ENCODE data around the gene CD37. TPM values are rescaled to one million over a fixed set of nuclear protein-coding genes. Genes with fewer than 3 reads are reported as not detected.
A peak's percentile ranks its signal among the peaks of the same experiment; 100 is the strongest.

Gene CD37
- total and polyA plus RNA-seq, 5 donors from 2014 or later, result 149 to 351 (median 168) TPM

- peaks cover 49% of the 10 kb centered on the region for H3K27me3 Mint-ChIP-seq
- peaks cover 0 to 6% (median 0%) of the 10 kb centered on the region in 7 donors for H3K9me3 Mint-ChIP-seq
- H3K4me1 Mint-ChIP-seq, result peaks cover 0 to 14% (median 1%) of the 10 kb centered on the region in 4 donors
- Histone ChIP-seq H3K27ac (ENCODE audit: insufficient read depth, low read length, poor library complexity, severe bottlenecking) (no peak overlapping the region), H3K4me1 (ENCODE audit: control insufficient read depth, insufficient read depth, low read length, poor library complexity, severe bottlenecking) (peaks cover 6% of the 10 kb centered on the region), H3K9me3 (ENCODE audit: control insufficient read depth in 2 of 2, low read length in 2 of 2) (no peaks in the 10 kb centered on the region), H3K27me3 (ENCODE audit: control insufficient read depth, insufficient read depth, low read length) (no peaks in the 10 kb centered on the region), H3K36me3 (ENCODE audit: control insufficient read depth, insufficient read depth, low read length) (no peaks in the 10 kb centered on the region), H3K4me3 (ENCODE audit: low read depth, low read length) (no peak overlapping the region)
- no peak for DNase-seq
- ATAC-seq (ENCODE audit: low read depth in 2 of 2), result no peak
- no peaks in the 10 kb centered on the region for H3K36me3 Mint-ChIP-seq
- peak overlapping the region in 1 of 4 donors; percentile 14 for H3K4me3 Mint-ChIP-seq
- H3K27ac Mint-ChIP-seq, result no peak overlapping the region
Observed at GRCh38 chr19:49355909-49356353, 20.7 kb downstream of the CD37 start.

GRCh38 chr19:49356382-49356781, 21.2 kb downstream of the CD37 start:
- H3K9me3 ChIP-seq (ENCODE audit: control insufficient read depth in 2 of 2, low read length in 2 of 2), result no peaks in the 10 kb centered on the region
- no peaks in the 10 kb centered on the region for H3K27me3 ChIP-seq (ENCODE audit: control insufficient read depth, insufficient read depth, low read length)
- no peaks in the 10 kb centered on the region for H3K36me3 ChIP-seq (ENCODE audit: control insufficient read depth, insufficient read depth, low read length)
- peaks cover 0 to 17% (median 1%) of the 10 kb centered on the region in 4 donors for H3K4me1 Mint-ChIP-seq
- ATAC-seq (ENCODE audit: low read depth in 2 of 2), result no peak
- no peaks in the 10 kb centered on the region for H3K36me3 Mint-ChIP-seq
- peaks cover 45% of the 10 kb centered on the region for H3K27me3 Mint-ChIP-seq
- no peak for DNase-seq
- H3K4me1 ChIP-seq (ENCODE audit: control insufficient read depth, insufficient read depth, low read length, poor library complexity, severe bottlenecking), result peaks cover 7% of the 10 kb centered on the region
- H3K4me3 ChIP-seq (ENCODE audit: low read depth, low read length), result no peak overlapping the region
- peak overlapping the region in 1 of 4 donors; percentile 14 for H3K4me3 Mint-ChIP-seq
- H3K9me3 Mint-ChIP-seq, result peaks cover 0 to 5% (median 0%) of the 10 kb centered on the region in 7 donors
- H3K27ac ChIP-seq (ENCODE audit: insufficient read depth, low read length, poor library complexity, severe bottlenecking), result no peak overlapping the region
- no peak overlapping the region for H3K27ac Mint-ChIP-seq

GRCh38 chr19:49357186-49357585, 22.0 kb downstream of the CD37 start:
- H3K4me1 Mint-ChIP-seq, result peaks cover 0 to 24% (median 4%) of the 10 kb centered on the region in 4 donors
- H3K4me3 Mint-ChIP-seq, result no peak overlapping the region
- Histone ChIP-seq H3K27ac (ENCODE audit: insufficient read depth, low read length, poor library complexity, severe bottlenecking) (no peak overlapping the region), H3K4me3 (ENCODE audit: low read depth, low read length) (no peak overlapping the region), H3K27me3 (ENCODE audit: control insufficient read depth, insufficient read depth, low read length) (no peaks in the 10 kb centered on the region), H3K36me3 (ENCODE audit: control insufficient read depth, insufficient read depth, low read length) (no peaks in the 10 kb centered on the region), H3K4me1 (ENCODE audit: control insufficient read depth, insufficient read depth, low read length, poor library complexity, severe bottlenecking) (peaks cover 15% of the 10 kb centered on the region), H3K9me3 (ENCODE audit: control insufficient read depth in 2 of 2, low read length in 2 of 2) (no peaks in the 10 kb centered on the region)
- H3K27ac Mint-ChIP-seq, result no peak overlapping the region
- ATAC-seq (ENCODE audit: low read depth in 2 of 2) (no peak), DNase-seq (no peak)
- no peaks in the 10 kb centered on the region for H3K36me3 Mint-ChIP-seq
- peaks cover 0 to 3% (median 0%) of the 10 kb centered on the region in 7 donors for H3K9me3 Mint-ChIP-seq
- H3K27me3 Mint-ChIP-seq, result peaks cover 44% of the 10 kb centered on the region

- DNase-seq (no peak), ATAC-seq (ENCODE audit: low read depth in 2 of 2) (no peak)
- H3K4me3 ChIP-seq (ENCODE audit: low read depth, low read length), result no peak overlapping the region
- no peaks in the 10 kb centered on the region for H3K36me3 ChIP-seq (ENCODE audit: control insufficient read depth, insufficient read depth, low read length)
- H3K27me3 ChIP-seq (ENCODE audit: control insufficient read depth, insufficient read depth, low read length), result peaks cover 14% of the 10 kb centered on the region
- Mint-ChIP-seq H3K27ac (no peak overlapping the region), H3K4me1 (peaks cover 0 to 26% (median 4%) of the 10 kb centered on the region in 4 donors), H3K4me3 (peak overlapping the region in 1 of 4 donors; percentile 56), H3K9me3 (peaks cover 0 to 3% (median 0%) of the 10 kb centered on the region in 7 donors), H3K36me3 (no peaks in the 10 kb centered on the region), H3K27me3 (peaks cover 42% of the 10 kb centered on the region)
- H3K27ac ChIP-seq (ENCODE audit: insufficient read depth, low read length, poor library complexity, severe bottlenecking), result no peak overlapping the region
- H3K4me1 ChIP-seq (ENCODE audit: control insufficient read depth, insufficient read depth, low read length, poor library complexity, severe bottlenecking), result peaks cover 39% of the 10 kb centered on the region
- no peaks in the 10 kb centered on the region for H3K9me3 ChIP-seq (ENCODE audit: control insufficient read depth in 2 of 2, low read length in 2 of 2)
Observed at GRCh38 chr19:49359851-49360820, 24.9 kb downstream of the CD37 start.

- H3K9me3 ChIP-seq (ENCODE audit: control insufficient read depth in 2 of 2, low read length in 2 of 2), result no peaks in the 10 kb centered on the region
- no peaks in the 10 kb centered on the region for H3K36me3 ChIP-seq (ENCODE audit: control insufficient read depth, insufficient read depth, low read length)
- no peak overlapping the region for H3K27ac Mint-ChIP-seq
- DNase-seq (no peak), ATAC-seq (ENCODE audit: low read depth in 2 of 2) (no peak)
- H3K4me3 ChIP-seq (ENCODE audit: low read depth, low read length), result no peak overlapping the region
- H3K4me3 Mint-ChIP-seq, result peak overlapping the region in 2 of 4 donors; percentile 36 to 69
- peaks cover 0 to 3% (median 0%) of the 10 kb centered on the region in 7 donors for H3K9me3 Mint-ChIP-seq
- no peaks in the 10 kb centered on the region for H3K36me3 Mint-ChIP-seq
- peaks cover 0 to 15% (median 3%) of the 10 kb centered on the region in 4 donors for H3K4me1 Mint-ChIP-seq
- peaks cover 43% of the 10 kb centered on the region for H3K27me3 Mint-ChIP-seq
- peaks cover 33% of the 10 kb centered on the region for H3K4me1 ChIP-seq (ENCODE audit: control insufficient read depth, insufficient read depth, low read length, poor library complexity, severe bottlenecking)
- peaks cover 14% of the 10 kb centered on the region for H3K27me3 ChIP-seq (ENCODE audit: control insufficient read depth, insufficient read depth, low read length)
- no peak overlapping the region for H3K27ac ChIP-seq (ENCODE audit: insufficient read depth, low read length, poor library complexity, severe bottlenecking)
Observed at GRCh38 chr19:49361438-49362047, 26.3 kb downstream of the CD37 start.

GRCh38 chr19:49362048-49362928, 27.1 kb downstream of the CD37 start, which contains the start of gene TEAD2:
Gene TEAD2, minus strand, starts transcription at chr19:49362416. Its CDS starts 2,341 bp downstream, at chr19:49360075.
- ATAC-seq (ENCODE audit: low read depth in 2 of 2) (no peak), DNase-seq (peak in 1 of 3 donors; percentile 35)
- peaks cover 0 to 15% (median 3%) of the 10 kb centered on the region in 4 donors for H3K4me1 Mint-ChIP-seq
- H3K27me3 Mint-ChIP-seq, result peaks cover 42% of the 10 kb centered on the region
- H3K9me3 Mint-ChIP-seq, result peaks cover 0 to 3% (median 0%) of the 10 kb centered on the region in 7 donors
- H3K4me3 ChIP-seq (ENCODE audit: low read depth, low read length), result peak within 1 kb of the TSS; percentile 44
- H3K27ac Mint-ChIP-seq, result no peak within 1 kb of the TSS
- H3K9me3 ChIP-seq (ENCODE audit: control insufficient read depth in 2 of 2, low read length in 2 of 2), result no peaks in the 10 kb centered on the region
- peaks cover 33% of the 10 kb centered on the region for H3K4me1 ChIP-seq (ENCODE audit: control insufficient read depth, insufficient read depth, low read length, poor library complexity, severe bottlenecking)
- no peaks in the 10 kb centered on the region for H3K36me3 Mint-ChIP-seq
- H3K4me3 Mint-ChIP-seq, result peak within 1 kb of the TSS in 2 of 4 donors; percentile 36 to 69
- H3K27ac ChIP-seq (ENCODE audit: insufficient read depth, low read length, poor library complexity, severe bottlenecking), result no peak within 1 kb of the TSS
- H3K27me3 ChIP-seq (ENCODE audit: control insufficient read depth, insufficient read depth, low read length), result peaks cover 14% of the 10 kb centered on the region
- H3K36me3 ChIP-seq (ENCODE audit: control insufficient read depth, insufficient read depth, low read length), result no peaks in the 10 kb centered on the region

- ATAC-seq (ENCODE audit: low read depth in 2 of 2) (no peak), DNase-seq (peak in 1 of 3 donors; percentile 26)
- Histone ChIP-seq H3K27me3 (ENCODE audit: control insufficient read depth, insufficient read depth, low read length) (peaks cover 14% of the 10 kb centered on the region), H3K4me1 (ENCODE audit: control insufficient read depth, insufficient read depth, low read length, poor library complexity, severe bottlenecking) (peaks cover 33% of the 10 kb centered on the region), H3K4me3 (ENCODE audit: low read depth, low read length) (peak overlapping the region; percentile 44), H3K36me3 (ENCODE audit: control insufficient read depth, insufficient read depth, low read length) (no peaks in the 10 kb centered on the region), H3K9me3 (ENCODE audit: control insufficient read depth in 2 of 2, low read length in 2 of 2) (no peaks in the 10 kb centered on the region), H3K27ac (ENCODE audit: insufficient read depth, low read length, poor library complexity, severe bottlenecking) (no peak overlapping the region)
- Mint-ChIP-seq H3K27ac (no peak overlapping the region), H3K36me3 (no peaks in the 10 kb centered on the region), H3K4me3 (no peak overlapping the region), H3K27me3 (peaks cover 42% of the 10 kb centered on the region), H3K9me3 (peaks cover 0 to 3% (median 0%) of the 10 kb centered on the region in 7 donors), H3K4me1 (peaks cover 0 to 15% (median 3%) of the 10 kb centered on the region in 4 donors)
Observed at GRCh38 chr19:49362929-49363267, 27.7 kb downstream of the CD37 start.
